T47D (cell line): ENCODE data around the gene MEIOSIN.
A peak's percentile ranks its signal among the peaks of the same experiment; 100 is the strongest.
"Not testable (repeated sequence)": the region's sequence is repeated elsewhere in the genome, so short reads cannot be mapped to it uniquely, and the experiment has no call there.

Experiments used
- DNase-seq, 2 experiments: peaks; one replicate each; pipeline versions ENCODE4 v3.0.0 to v3.0.0-alpha.2; 2011 to 2012; ENCODE audit warnings: low read depth in 1 of 2, low spot score in 1 of 2
- JUND ChIP-seq: IDR thresholded peaks from 2 replicates; pipeline ENCODE4 v1.6.1; 2012; ENCODE audit warnings: low read depth
- in situ Hi-C: cut with HindIII; loops from 2 replicates; pipeline ENCODE4 v1.10.0; 2016; ENCODE audit warnings: low sequenced_read_pairs, low pct_unique_long_range_greater_than_20kb

Gene MEIOSIN

DNA sequence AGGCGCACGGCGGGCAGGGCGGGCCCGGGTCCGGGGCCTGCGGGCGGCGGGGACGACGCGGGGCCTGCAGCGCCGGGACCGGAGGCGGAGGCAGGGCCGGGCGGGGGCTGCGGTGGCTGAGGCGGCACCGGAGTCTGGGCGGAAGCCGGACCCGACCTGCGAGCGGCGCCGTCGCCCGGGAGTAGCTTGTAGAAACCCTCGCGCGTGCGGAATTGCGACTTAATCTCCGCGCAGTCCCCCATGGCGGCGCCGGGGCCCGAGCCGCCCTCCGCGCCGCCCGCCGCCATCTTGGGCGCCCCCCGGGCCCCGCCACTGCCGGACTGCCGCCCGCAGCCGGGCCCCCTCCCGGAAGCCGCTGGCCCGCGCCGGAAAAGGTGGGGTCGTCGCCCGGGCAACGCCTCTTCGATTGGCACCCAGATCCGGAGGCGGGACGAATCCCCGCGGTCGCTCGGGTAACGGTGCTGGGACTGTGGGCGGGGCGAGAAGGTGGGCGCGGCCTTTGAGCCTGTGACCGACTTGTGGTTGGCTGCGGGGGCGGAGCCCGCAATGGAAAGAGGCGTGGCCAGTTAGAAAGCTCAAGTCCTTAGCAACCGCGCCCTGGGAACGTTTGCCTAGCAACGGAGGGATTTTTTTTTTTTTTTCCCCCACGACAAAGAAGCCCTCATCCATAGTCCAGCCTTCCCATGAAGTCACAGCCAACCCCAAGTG lies 59.4 kb downstream of the MEIOSIN start, which contains the start of gene DMWD:
DMWD (minus strand) TSS at position 376 of the 708 bp plus-strand sequence; CDS start at position 287, 89 bp downstream.
- in situ Hi-C loops, result no loop called here
- TF ChIP-seq JUND, result no peak
- DNase-seq, result peak; percentile 74 to 97

DNA sequence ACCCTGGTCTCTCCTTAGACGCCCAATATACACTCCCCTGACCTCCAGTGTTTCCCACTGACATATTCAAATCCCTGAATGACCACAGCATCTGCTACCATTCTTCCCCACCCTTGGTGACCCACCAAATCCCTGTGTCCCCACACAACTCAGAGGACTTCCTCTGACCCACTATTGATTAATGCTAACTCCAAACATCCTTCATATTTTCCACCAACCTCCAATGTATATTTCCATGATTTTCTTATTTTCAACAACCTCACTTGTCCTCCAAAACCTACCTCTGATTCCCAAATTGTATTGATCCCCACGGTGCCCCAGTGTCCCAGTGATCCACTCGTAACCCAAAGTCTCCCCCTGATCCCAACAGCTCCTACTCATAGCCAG lies 59.9 kb downstream of the MEIOSIN start:
- TF ChIP-seq JUND, result no peak
- in situ Hi-C loops, result no loop called here
- DNase-seq, result no peak

- in situ Hi-C loops, result no loop called here
- DNase-seq, result no peak
- no peak for TF ChIP-seq JUND
Observed at GRCh38 chr19:45793876-45794275, 60.6 kb downstream of the MEIOSIN start.

DNA sequence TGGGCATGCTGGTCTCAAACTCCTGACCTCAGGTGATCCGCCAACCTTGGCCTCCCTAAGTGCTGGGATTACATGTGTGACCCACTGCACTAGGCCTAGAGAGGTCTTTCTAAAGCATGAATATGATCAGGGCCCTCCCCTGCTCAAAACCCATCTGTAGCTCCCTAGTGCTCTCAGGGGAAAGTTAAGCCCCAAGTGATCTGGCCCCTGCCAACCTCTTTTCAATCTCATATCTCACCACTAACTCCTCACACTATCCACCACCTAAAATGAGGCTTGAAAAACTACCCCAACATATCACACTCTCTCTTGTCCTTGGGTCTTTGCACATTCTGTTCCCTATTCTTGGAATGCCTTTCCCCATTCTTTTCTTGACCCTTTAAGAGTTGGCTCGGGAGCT lies 61.4 kb downstream of the MEIOSIN start:
- in situ Hi-C loops, result no loop called here
- DNase-seq, result no peak
- no peak for TF ChIP-seq JUND

DNA sequence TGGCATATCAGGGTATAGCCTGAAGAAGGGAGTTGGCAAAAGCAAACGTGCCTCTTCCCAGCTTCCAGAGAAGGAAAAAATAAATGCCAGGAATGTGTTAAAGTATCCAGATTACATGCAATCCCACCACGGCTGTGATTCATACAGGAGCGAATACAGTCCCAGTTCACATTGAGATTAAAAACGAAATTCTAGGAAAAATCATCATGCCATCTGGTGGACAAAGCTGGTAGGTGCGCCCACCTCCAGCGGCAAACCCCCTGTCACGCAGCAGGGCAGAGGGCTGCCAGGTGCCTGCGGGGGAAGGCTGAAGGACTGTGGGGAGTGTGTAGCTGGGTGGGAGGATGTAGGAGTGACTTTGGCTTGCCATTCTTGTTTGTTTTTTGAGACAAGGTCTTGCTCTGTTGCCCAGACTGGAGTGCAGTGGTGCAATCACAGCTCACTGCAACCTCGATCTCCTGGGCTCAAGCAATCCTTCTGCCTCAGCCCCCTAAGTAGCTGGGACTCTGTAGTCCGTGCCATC lies 65.8 kb downstream of the MEIOSIN start:
- peak in 1 of 2 experiments; percentile 46 for DNase-seq
- no peak for TF ChIP-seq JUND
- in situ Hi-C loops, result no loop called here

- in situ Hi-C loops, result not testable (repeated sequence)
- DNase-seq, result peak in 1 of 2 experiments; percentile 65
Observed at GRCh38 chr19:45799541-45799940, 66.3 kb downstream of the MEIOSIN start.

DNA sequence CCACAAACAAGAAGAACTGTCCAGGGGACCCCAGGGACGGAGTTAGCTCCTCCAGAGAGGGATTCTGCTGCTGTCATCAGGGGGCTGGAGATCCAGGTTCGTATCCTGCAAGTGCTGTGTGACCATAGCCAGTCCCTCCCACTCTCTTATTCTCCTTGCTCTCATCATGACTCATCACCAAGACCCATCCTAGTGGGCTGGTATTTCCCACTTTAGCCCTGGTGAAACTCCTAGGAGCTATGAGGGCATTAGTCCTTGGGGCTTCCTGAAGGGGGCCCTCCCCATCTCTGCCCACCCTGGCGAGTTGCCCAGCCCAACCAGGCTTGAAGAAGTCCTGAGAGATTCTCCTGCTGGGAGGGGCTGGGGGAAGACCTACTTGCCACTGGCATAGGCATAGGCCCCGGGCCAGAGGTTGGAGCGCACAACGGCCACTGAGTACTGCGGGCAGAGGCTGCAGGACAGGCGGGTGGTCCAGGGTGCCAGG lies 66.9 kb downstream of the MEIOSIN start:
- DNase-seq, result no peak
- in situ Hi-C loops, result no loop called here
- TF ChIP-seq JUND, result no peak

DNA sequence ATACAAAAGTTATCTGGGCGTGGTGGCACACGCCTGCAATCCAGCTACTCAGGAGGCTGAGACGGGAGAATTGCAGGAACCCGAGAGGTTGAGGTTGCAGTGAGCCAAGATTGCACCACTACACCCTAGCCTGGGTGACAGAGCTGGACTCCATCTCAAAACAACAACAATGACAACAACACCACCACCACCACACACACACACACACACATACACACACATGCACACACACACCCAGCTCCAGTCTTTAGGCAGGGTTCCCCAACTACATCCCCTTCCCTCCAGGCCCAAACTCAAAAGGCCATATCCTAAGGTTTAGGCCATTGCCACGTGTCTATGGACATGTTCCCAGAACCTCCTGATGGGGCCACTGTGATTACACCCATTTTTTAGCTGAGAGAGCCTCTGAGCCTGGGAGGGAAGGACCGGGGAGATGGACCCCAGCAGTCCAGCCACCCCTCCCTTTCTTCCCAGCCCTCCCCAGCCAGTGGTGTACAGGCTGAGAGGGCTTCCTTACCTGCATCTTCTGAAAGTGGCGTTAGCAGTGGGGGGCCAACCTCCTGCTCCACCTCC lies 68.5 kb downstream of the MEIOSIN start:
- in situ Hi-C loops, result no loop called here
- DNase-seq, result no peak
- no peak for TF ChIP-seq JUND

- no peak for DNase-seq
- in situ Hi-C loops, result no loop called here
- no peak for TF ChIP-seq JUND
Observed at GRCh38 chr19:45804140-45804958, 71.1 kb downstream of the MEIOSIN start.

DNA sequence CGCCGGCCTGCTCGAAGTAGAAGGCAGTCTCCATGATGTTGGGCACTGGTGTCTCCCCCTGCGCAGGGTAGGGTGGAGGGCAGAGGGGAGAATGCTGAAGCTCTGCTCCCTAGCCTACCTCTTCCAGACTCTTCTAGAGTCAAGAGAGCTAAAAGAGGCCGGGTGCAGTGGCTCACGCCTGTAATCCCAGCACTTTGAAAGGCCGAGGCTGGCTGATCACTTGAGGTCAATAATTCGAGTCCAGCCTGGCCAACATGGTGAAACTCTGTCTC lies 71.7 kb downstream of the MEIOSIN start:
- in situ Hi-C loops, result no loop called here
- no peak for DNase-seq
- no peak for TF ChIP-seq JUND

GRCh38 chr19:45805719-45806118 lies 72.5 kb downstream of the MEIOSIN start:
- TF ChIP-seq JUND, result no peak
- DNase-seq, result no peak
- in situ Hi-C loops, result no loop called here

- no peak for DNase-seq
- in situ Hi-C loops, result no loop called here
- TF ChIP-seq JUND, result no peak
Observed at GRCh38 chr19:45809643-45810159, 76.5 kb downstream of the MEIOSIN start.

- TF ChIP-seq JUND, result no peak
- in situ Hi-C loops, result no loop called here
- DNase-seq, result no peak
Observed at GRCh38 chr19:45812297-45812696, 79.1 kb downstream of the MEIOSIN start.
